Calu3 (cell line): ENCODE results near the gene PARPBP. TPM values are rescaled to one million over a fixed set of nuclear protein-coding genes. Genes with fewer than 3 reads are reported as not detected.
"Not testable (repeated sequence)": the region's sequence is repeated elsewhere in the genome, so short reads cannot be mapped to it uniquely, and the experiment has no call there.

Experiments used
- BruUV-seq: library from RNA; stranded (reverse); fragments of 400-500 nt; replicated peaks from 2 replicates; lab custom pipeline; 2021; lab: Mats Ljungman, UMichigan
- CTCF ChIA-PET: fragments of 300-600 bp; sonication (Branson Sonifier 250); formaldehyde crosslinking; loops from one replicate; lab custom pipeline; 2022; ENCODE audit warnings: antibody characterized with exemption; lab: Charles Lee
- DNase-seq: peaks from one replicate; pipeline ENCODE4 v3.0.0; 2022
- H3K27ac Mint-ChIP-seq: one replicate; pipeline ENCODE4 v1.8.0; 2022; ENCODE audit warnings: mixed read lengths; ENCODE audit not compliant: unreplicated experiment
- H3K27me3 Mint-ChIP-seq: one replicate; pipeline ENCODE4 v1.8.0; 2022; ENCODE audit warnings: mixed read lengths; ENCODE audit not compliant: unreplicated experiment
- H3K36me3 Mint-ChIP-seq: one replicate; pipeline ENCODE4 v1.8.0; 2022; ENCODE audit warnings: mild to moderate bottlenecking, moderate library complexity, mixed read lengths; ENCODE audit not compliant: insufficient read depth, unreplicated experiment
- H3K4me1 Mint-ChIP-seq: one replicate; pipeline ENCODE4 v1.8.0; 2022; ENCODE audit warnings: mild to moderate bottlenecking, low read depth, mixed read lengths; ENCODE audit not compliant: unreplicated experiment
- H3K4me3 Mint-ChIP-seq: one replicate; pipeline ENCODE4 v1.8.0; 2022; ENCODE audit warnings: mild to moderate bottlenecking, low read depth, moderate library complexity, mixed read lengths; ENCODE audit not compliant: unreplicated experiment
- H3K9me3 Mint-ChIP-seq: one replicate; pipeline ENCODE4 v1.8.0; 2022; ENCODE audit warnings: low read depth, mixed read lengths; ENCODE audit not compliant: unreplicated experiment
- CTCF ChIP-seq: fragments of 200-600 bp; IDR thresholded peaks from one replicate; pipeline ENCODE4 v1.8.0; 2022; ENCODE audit warnings: antibody characterized with exemption; ENCODE audit not compliant: unreplicated experiment
- intact Hi-C: fragments of 100-400 bp; cut with micrococcal nuclease; formaldehyde crosslinking; loops from one replicate; pipeline ENCODE4 v1.10.0; 2022; ENCODE audit not compliant: unreplicated experiment
- total RNA-seq: library from RNA; stranded (reverse); gene quantifications from 2 replicates; pipeline ENCODE4 v1.2.3, GENCODE V29; 2022

The PARPBP gene
- total RNA-seq, 1 experiment from 2014 or later, result 38.0 TPM

GRCh38 chr12:102120564-102120873, 536 bp downstream of the PARPBP start:
- Mint-ChIP-seq H3K4me3 (peak overlapping the region; percentile 87), H3K27ac (peak overlapping the region; percentile 71), H3K27me3 (no peaks in the 10 kb centered on the region), H3K36me3 (peaks cover 34% of the 10 kb centered on the region), H3K9me3 (no peaks in the 10 kb centered on the region), H3K4me1 (peaks cover 9% of the 10 kb centered on the region)
- TSS peak; percentile 59 for BruUV-seq
- TF ChIP-seq CTCF, result no peak
- DNase-seq, result no peak
- intact Hi-C loops, result no loop called here
- CTCF ChIA-PET, result interaction anchor here (0.9 kb wide), 1 partner anchor 24 kb away, joined by 3 read pairs; no protein-coding TSS in a partner anchor

- Mint-ChIP-seq H3K36me3 (peaks cover 34% of the 10 kb centered on the region), H3K27me3 (no peaks in the 10 kb centered on the region), H3K4me3 (peak overlapping the region; percentile 87), H3K4me1 (peaks cover 9% of the 10 kb centered on the region), H3K27ac (peak overlapping the region; percentile 71), H3K9me3 (no peaks in the 10 kb centered on the region)
- CTCF ChIA-PET, result interaction anchor here (0.5 to 0.9 kb wide), 3 partner anchors 24 to 211 kb away, joined by 3 read pairs; no protein-coding TSS in a partner anchor
- no TSS peak for BruUV-seq
- DNase-seq, result peak; percentile 30
- intact Hi-C loops, result no loop called here
- no peak for TF ChIP-seq CTCF
Measured at GRCh38 chr12:102120886-102121285, 903 bp downstream of the PARPBP start.

GRCh38 chr12:102121328-102121727, 1.3 kb downstream of the PARPBP start:
- DNase-seq, BruUV-seq, H3K9me3 Mint-ChIP-seq, H3K27me3 Mint-ChIP-seq, intact Hi-C loops, H3K4me1 Mint-ChIP-seq: not testable (repeated sequence)
- Mint-ChIP-seq H3K36me3 (peaks cover 34% of the 10 kb centered on the region), H3K4me3 (peak overlapping the region; percentile 87), H3K27ac (peak overlapping the region; percentile 71)
- CTCF ChIA-PET, result interaction anchor here (0.5 to 0.9 kb wide), 3 partner anchors 24 to 212 kb away, joined by 3 read pairs; no protein-coding TSS in a partner anchor

- CTCF ChIA-PET, result interaction anchor here (0.6 kb wide), 1 partner anchor 246 kb away, joined by 5 read pairs; no protein-coding TSS in a partner anchor
Measured at GRCh38 chr12:102130720-102131119, 10.7 kb downstream of the PARPBP start.

GRCh38 chr12:102131442-102131841, 11.5 kb downstream of the PARPBP start:
- intact Hi-C loops, H3K4me1 Mint-ChIP-seq, H3K36me3 Mint-ChIP-seq, H3K4me3 Mint-ChIP-seq, BruUV-seq, CTCF ChIA-PET, H3K27me3 Mint-ChIP-seq, H3K9me3 Mint-ChIP-seq, DNase-seq, H3K27ac Mint-ChIP-seq: not testable (repeated sequence)

More at GRCh38 chr12:102130720-102131119, 10.7 kb downstream of the PARPBP start:
- H3K36me3 Mint-ChIP-seq, H3K27me3 Mint-ChIP-seq, intact Hi-C loops, H3K27ac Mint-ChIP-seq, BruUV-seq, DNase-seq, H3K9me3 Mint-ChIP-seq, H3K4me3 Mint-ChIP-seq, H3K4me1 Mint-ChIP-seq: not testable (repeated sequence)

- H3K27ac Mint-ChIP-seq, H3K36me3 Mint-ChIP-seq, intact Hi-C loops, CTCF ChIA-PET, BruUV-seq, H3K4me1 Mint-ChIP-seq, DNase-seq, H3K27me3 Mint-ChIP-seq, H3K9me3 Mint-ChIP-seq, H3K4me3 Mint-ChIP-seq: not testable (repeated sequence)
Measured at GRCh38 chr12:102137619-102138018, 17.6 kb downstream of the PARPBP start.

GRCh38 chr12:102142866-102143373, 22.9 kb downstream of the PARPBP start:
- H3K9me3 Mint-ChIP-seq, H3K27ac Mint-ChIP-seq, H3K4me3 Mint-ChIP-seq, H3K4me1 Mint-ChIP-seq, BruUV-seq, H3K36me3 Mint-ChIP-seq, H3K27me3 Mint-ChIP-seq, intact Hi-C loops, DNase-seq: not testable (repeated sequence)
- CTCF ChIA-PET, result interaction anchor here (1.4 kb wide), 1 partner anchor 8 kb away, joined by 3 read pairs; no protein-coding TSS in a partner anchor
